HG02642 (cell line): ENCODE measurements around the gene OR4M2.
"Not testable (repeated sequence)": the region's sequence is repeated elsewhere in the genome, so short reads cannot be mapped to it uniquely, and the experiment has no call there.

Experiments used
- ATAC-seq: cut with Tn5 transposase; IDR thresholded peaks from one replicate; pipeline ENCODE4 v1.9.1; 2021; ENCODE audit warnings: mild to moderate bottlenecking; ENCODE audit not compliant: unreplicated experiment, poor library complexity

Gene OR4M2

GRCh38 chr15:22080227-22080626, at the start of gene OR4M2:
TSS of gene OR4M2 (plus strand) at chr15:22080527. CDS start at chr15:22080625, 98 bp downstream.
- not testable (repeated sequence) for ATAC-seq

GRCh38 chr15:22069267-22069666, 11.1 kb upstream of the OR4M2 start:
- not testable (repeated sequence) for ATAC-seq

GRCh38 chr15:22081386-22081785, 1.1 kb downstream of the OR4M2 start:
- ATAC-seq = not testable (repeated sequence)

- peak; percentile 31 for ATAC-seq
Measured at GRCh38 chr15:22098616-22099253, 18.4 kb downstream of the OR4M2 start.

GRCh38 chr15:22099289-22099891, 19.1 kb downstream of the OR4M2 start:
- peak; percentile 85 for ATAC-seq

GRCh38 chr15:22122033-22122432, 41.7 kb downstream of the OR4M2 start:
- not testable (repeated sequence) for ATAC-seq
